HG03103 (cell line): ENCODE measurements around the gene SIGLEC12.
"Not testable (repeated sequence)": the region's sequence is repeated elsewhere in the genome, so short reads cannot be mapped to it uniquely, and the experiment has no call there.

Source experiments
- ATAC-seq: cut with Tn5 transposase; IDR thresholded peaks from one replicate; pipeline ENCODE4 v1.9.1; 2021; ENCODE audit warnings: low read depth; ENCODE audit not compliant: unreplicated experiment

Gene SIGLEC12

GRCh38 chr19:51460164-51460992 lies 41.2 kb downstream of the SIGLEC12 start:
- ATAC-seq = no peak

- no peak for ATAC-seq
Observed at GRCh38 chr19:51458899-51459505, 42.6 kb downstream of the SIGLEC12 start.

DNA sequence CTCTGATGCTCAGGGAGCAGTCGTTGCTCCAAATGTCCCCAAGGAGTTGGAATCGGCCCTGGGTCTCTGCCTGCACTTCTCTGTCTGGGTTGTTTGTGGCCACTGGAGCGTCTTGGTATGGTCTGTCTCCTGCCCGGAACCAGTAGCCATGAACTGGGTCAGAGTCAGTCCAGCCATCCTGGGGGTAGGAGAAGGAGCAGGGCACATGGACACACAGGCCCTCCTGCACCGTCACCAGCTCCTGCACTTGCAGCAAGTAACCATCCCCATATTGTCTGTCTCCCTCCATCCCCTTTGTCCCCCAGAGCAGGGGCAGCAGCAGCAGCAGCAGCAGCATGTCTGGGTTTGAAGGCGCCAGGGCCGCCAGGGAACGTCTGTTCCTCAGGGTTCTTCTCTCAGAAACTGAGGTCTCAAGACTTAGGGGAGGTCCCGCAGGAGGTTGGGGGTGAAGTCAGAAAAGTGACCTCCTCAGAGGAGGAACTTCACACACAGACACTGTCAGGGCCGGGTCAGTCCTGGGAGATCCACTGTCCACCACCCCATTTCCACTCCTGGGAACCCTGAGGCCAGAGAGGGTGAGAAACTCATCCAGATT lies 43.5 kb downstream of the SIGLEC12 start, which contains the start of gene SIGLEC8:
TSS of gene SIGLEC8 (minus strand) at position 404 of the 595 bp plus-strand sequence. CDS start at position 337, 67 bp downstream.
- ATAC-seq = no peak

GRCh38 chr19:51457351-51458013 lies 44.1 kb downstream of the SIGLEC12 start:
- ATAC-seq = no peak

DNA sequence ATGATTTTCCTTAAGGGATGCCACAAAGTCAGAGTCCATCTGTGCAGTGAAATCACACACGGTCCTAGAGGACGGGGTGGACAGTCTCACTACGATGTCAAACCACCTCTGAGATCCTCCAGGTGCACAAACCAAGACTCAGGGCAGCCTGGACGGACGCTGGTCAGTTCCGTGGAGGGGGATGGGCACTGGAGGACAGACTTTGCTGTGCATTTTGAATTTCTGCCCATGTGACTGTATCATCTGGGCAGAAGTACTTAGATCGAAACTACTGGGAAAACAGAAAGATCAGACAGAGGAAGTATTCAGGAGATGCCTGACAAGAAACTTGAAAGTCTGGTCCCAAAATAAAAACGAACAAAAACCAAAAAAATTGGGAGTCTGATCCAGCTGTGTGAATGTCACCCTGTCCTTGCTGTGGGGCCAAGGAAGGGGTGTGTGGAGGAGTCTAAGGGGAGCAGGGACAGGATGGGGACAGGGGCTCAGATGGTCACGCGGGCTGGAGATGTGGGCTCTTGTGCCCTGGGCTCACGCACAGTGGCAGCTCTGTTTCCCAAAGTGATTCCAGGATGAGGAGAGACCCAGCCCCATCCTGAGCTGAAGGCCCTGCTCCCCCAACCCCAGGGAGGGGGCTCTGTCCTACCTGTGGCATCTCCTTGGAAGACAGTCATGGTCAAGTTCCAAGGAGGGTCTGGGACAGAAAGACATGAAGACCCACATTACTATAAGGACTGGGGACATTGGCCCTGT lies 44.9 kb downstream of the SIGLEC12 start:
- ATAC-seq = no peak

DNA sequence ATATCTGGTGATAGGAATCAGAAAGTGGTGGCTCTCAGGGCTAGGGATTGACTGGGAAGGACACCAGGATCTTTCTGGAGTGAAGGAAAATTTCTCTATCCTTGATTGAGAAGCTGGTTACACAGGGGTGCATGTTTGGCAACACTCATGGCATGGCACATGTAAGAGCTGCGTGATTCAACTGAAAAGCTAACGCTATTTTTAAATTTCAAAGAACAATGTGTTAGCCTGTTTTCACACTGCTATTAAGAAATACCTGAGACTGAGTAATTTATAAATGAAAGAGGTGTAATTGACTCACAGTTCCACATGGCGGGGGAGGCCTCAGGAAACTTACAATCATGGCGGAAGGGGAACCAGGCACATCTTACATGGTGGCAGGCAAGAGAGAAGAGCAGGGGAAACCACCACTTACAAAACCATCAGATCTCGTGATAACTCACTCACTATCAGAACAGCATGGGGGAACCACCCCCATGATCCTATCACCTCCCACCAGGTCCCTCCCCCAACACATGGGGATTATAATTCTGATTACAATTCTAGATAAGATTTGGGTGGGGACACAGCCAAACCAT lies 50.8 kb downstream of the SIGLEC12 start:
- no peak for ATAC-seq

DNA sequence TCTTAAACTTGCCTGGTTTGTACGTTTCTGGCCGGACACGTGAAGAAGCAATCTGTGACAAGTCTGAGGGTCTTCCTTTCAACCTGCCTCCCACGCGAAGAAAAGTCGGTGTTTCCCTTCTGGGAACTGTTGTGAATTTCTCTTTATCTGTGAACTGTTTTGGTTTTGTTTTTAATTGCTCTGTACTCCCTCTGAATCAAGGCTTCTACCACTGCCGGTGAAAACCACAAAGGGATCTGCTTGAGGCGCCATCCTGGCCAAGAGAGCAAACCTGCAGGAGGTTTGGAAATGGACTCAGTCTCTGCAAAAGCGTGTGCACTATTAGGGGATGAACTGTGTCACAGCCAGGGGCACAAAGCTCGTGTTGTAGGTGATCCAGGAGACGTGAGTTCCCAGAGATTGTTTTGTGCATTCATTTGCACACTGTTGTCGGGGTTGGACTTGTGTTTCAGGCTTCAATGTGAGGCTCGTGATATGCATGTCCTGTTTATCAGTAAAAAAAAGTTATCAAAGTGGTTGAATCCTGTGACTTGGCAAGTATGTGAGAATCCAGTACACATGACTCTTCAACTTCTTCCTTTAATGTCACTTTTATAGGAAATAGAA lies 53.1 kb downstream of the SIGLEC12 start:
- ATAC-seq = no peak

DNA sequence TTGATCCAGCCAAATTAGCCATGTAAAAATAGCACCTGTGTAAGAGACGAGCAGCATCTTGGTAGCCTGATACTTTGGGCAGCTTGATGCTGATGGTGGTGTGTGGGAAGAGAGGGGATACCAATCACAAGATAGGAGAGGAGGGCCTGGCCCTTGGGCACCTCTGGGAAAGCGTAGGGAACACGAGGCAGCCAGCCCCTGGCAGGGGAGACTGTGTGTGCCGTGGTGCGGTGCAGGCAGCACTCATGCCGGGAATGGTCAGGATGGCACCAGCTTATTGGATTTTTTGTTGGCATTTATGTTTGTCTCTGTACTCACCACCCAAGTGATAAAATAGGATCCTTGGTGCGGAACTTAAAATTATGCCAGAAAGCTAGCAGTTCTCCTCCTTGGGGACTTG lies 53.6 kb downstream of the SIGLEC12 start:
- ATAC-seq = no peak

DNA sequence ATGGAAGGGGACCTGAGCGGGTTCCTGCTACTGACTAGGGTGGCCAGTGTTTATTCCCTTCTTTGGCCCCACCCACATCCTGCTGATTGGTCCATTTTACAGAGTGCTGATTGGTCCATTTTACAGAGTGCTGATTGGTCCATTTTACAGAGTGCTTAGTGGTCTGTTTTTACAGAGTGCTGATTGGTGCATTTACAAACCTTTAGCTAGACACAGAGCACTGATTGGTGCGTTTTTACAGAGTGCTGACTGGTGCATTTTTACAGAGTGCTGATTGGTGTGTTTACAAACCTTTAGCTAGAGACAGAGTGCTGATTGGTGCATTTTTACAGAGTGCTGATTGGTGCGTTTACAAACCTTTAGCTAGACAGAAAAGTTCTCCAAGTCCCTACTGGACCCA lies 54.1 kb downstream of the SIGLEC12 start:
- ATAC-seq = not testable (repeated sequence)

DNA sequence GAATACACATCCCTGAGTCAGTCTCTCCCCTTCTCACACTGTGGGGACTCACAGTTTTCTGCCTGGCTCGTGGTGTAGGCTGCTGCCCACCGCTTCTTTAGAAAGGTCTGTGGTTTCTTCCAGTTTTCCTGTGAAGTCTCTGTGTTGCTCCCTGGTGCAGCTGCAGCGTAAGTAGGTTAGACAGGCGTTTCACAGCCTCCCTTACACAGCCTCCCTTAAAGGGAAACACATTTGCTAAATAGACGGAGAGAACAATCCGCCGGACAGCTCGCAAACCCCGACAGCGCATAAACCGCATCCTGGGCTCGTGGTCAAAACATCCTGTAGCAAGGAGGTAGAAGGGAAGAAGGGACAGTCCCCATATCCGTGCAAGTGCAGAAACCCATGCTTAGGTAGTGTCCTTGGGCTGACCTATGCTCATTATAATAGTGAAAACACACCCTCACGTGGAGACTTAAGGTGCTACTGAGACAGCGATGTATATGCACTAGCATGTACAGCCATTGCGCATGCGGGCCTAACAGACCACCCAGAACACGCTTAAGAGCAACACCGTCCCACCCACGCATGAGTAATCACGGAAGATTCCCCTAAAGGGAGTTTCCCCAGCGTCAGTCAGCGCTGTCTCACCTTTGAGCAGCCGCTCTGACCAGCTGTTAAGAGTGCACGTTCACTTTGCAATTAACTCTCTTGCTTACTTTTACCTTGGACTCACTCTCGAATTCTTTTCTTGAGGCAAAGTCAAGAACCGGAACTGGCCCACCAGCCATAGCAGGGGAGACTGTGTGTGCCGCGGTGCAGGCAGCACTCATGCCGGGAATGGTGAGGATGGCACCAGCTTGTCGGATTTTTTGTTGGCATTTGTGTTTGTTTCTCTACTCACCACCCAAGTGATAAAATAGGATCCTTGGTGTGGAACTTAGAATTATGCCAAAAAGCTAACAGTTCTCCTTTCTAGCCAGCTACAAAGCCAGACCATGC lies 59.9 kb downstream of the SIGLEC12 start:
- ATAC-seq = peak; percentile 82
